ENCODE data around the gene HIPK2. TPM values are rescaled to one million over a fixed set of nuclear protein-coding genes. Genes with fewer than 3 reads are reported as not detected.

The HIPK2 gene
- total RNA-seq, 1 experiment from 2014 or later: 35.2 TPM

- no peak overlapping the region for H3K4me3 ChIP-seq
- no TSS peak for BruUV-seq (replicated peaks)
- CTCF ChIA-PET: no interaction called here
- POLR2A ChIA-PET (ENCODE audit: unreplicated experiment): interaction anchor here (0.6 to 0.9 kb wide), 2 partner anchors 61 to 155 kb away, joined by 3 to 4 read pairs; no protein-coding TSS in a partner anchor
- no peak overlapping the region for H3K4me2 ChIP-seq
- no peaks in the 10 kb centered on the region for H3F3A ChIP-seq (ENCODE audit: insufficient read depth, low read depth)
- DNase-seq: no peak
- no peaks in the 10 kb centered on the region for H3K36me3 ChIP-seq (ENCODE audit: low read depth)
- H3K79me2 ChIP-seq (ENCODE audit: low read depth): no peaks in the 10 kb centered on the region
- peaks cover 53% of the 10 kb centered on the region for H3K27me3 ChIP-seq (ENCODE audit: insufficient read depth, low read depth)
- no peaks in the 10 kb centered on the region for H4K20me1 ChIP-seq (ENCODE audit: insufficient read depth)
- no peak overlapping the region for H2AFZ ChIP-seq
- H3K9me3 ChIP-seq (ENCODE audit: insufficient read depth, low read depth): no peaks in the 10 kb centered on the region
- H3K9me2 ChIP-seq (ENCODE audit: insufficient read depth): no peaks in the 10 kb centered on the region
- intact Hi-C loops (cut with micrococcal nuclease; ENCODE audit: unreplicated experiment): no loop called here
- no peak for TF ChIP-seq EZH2 (IDR thresholded peaks at IDR 0.05; ENCODE audit: low read depth)
- TF ChIP-seq, protein P1, sequence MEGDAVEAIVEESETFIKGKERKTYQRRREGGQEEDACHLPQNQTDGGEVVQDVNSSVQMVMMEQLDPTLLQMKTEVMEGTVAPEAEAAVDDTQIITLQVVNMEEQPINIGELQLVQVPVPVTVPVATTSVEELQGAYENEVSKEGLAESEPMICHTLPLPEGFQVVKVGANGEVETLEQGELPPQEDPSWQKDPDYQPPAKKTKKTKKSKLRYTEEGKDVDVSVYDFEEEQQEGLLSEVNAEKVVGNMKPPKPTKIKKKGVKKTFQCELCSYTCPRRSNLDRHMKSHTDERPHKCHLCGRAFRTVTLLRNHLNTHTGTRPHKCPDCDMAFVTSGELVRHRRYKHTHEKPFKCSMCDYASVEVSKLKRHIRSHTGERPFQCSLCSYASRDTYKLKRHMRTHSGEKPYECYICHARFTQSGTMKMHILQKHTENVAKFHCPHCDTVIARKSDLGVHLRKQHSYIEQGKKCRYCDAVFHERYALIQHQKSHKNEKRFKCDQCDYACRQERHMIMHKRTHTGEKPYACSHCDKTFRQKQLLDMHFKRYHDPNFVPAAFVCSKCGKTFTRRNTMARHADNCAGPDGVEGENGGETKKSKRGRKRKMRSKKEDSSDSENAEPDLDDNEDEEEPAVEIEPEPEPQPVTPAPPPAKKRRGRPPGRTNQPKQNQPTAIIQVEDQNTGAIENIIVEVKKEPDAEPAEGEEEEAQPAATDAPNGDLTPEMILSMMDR (conservative IDR thresholded peaks at IDR 0.05): no peak
- no peaks in the 10 kb centered on the region for H3K4me1 ChIP-seq (replicated peaks; ENCODE audit: insufficient read depth)
- no peak overlapping the region for H3K27ac ChIP-seq
These were observed 245.1 kb downstream of the HIPK2 start for GRCh38 chr7:139532636-139533155.

DNA sequence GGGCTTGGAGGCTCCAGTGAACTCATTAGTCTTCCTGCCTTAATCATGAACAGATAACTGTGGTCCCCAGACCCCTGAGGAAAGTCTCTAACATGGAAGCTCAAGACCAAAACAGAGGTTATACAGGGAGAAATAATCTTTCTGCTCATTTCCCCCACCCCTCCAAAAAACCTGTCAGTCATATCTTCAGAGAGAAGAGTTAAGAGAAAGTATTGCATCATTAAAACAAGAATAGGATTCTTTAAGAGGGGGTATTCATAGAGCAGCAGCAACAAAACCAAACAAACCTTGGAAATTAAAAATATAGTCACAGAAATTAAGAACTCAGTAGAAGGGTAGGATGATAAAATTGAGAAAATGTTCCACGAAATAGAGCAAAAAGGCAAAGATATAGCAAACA is 246.7 kb downstream of the HIPK2 start:
- Histone ChIP-seq H3F3A (ENCODE audit: insufficient read depth, low read depth) (no peaks in the 10 kb centered on the region), H3K4me3 (no peak overlapping the region), H3K79me2 (ENCODE audit: low read depth) (no peaks in the 10 kb centered on the region), H3K27me3 (ENCODE audit: insufficient read depth, low read depth) (peaks cover 57% of the 10 kb centered on the region), H4K20me1 (ENCODE audit: insufficient read depth) (no peaks in the 10 kb centered on the region), H3K27ac (no peak overlapping the region), H3K9me2 (ENCODE audit: insufficient read depth) (no peaks in the 10 kb centered on the region), H2AFZ (no peak overlapping the region), H3K4me1 (replicated peaks; ENCODE audit: insufficient read depth) (no peaks in the 10 kb centered on the region), H3K36me3 (ENCODE audit: low read depth) (no peaks in the 10 kb centered on the region), H3K4me2 (no peak overlapping the region), H3K9me3 (ENCODE audit: insufficient read depth, low read depth) (no peaks in the 10 kb centered on the region)
- CTCF ChIA-PET: no interaction called here
- intact Hi-C loops (cut with micrococcal nuclease; ENCODE audit: unreplicated experiment): no loop called here
- no peak for DNase-seq
- BruUV-seq (replicated peaks): no TSS peak
- TF ChIP-seq, protein P1 (conservative IDR thresholded peaks at IDR 0.05): no peak
- TF ChIP-seq EZH2 (IDR thresholded peaks at IDR 0.05; ENCODE audit: low read depth): no peak
- POLR2A ChIA-PET (ENCODE audit: unreplicated experiment): no interaction called here

GRCh38 chr7:139526578-139527544 is 250.9 kb downstream of the HIPK2 start:
- Histone ChIP-seq H4K20me1 (ENCODE audit: insufficient read depth) (no peaks in the 10 kb centered on the region), H3K9me2 (ENCODE audit: insufficient read depth) (no peaks in the 10 kb centered on the region), H3K27me3 (ENCODE audit: insufficient read depth, low read depth) (peaks cover 19% of the 10 kb centered on the region), H3K79me2 (ENCODE audit: low read depth) (no peaks in the 10 kb centered on the region), H3K27ac (no peak overlapping the region), H3K4me3 (no peak overlapping the region), H3K36me3 (ENCODE audit: low read depth) (no peaks in the 10 kb centered on the region), H2AFZ (no peak overlapping the region), H3F3A (ENCODE audit: insufficient read depth, low read depth) (no peaks in the 10 kb centered on the region), H3K9me3 (ENCODE audit: insufficient read depth, low read depth) (no peaks in the 10 kb centered on the region), H3K4me1 (replicated peaks; ENCODE audit: insufficient read depth) (no peaks in the 10 kb centered on the region), H3K4me2 (no peak overlapping the region)
- TF ChIP-seq, protein P1 (conservative IDR thresholded peaks at IDR 0.05): no peak
- TF ChIP-seq EZH2 (IDR thresholded peaks at IDR 0.05; ENCODE audit: low read depth): no peak
- ChIA-PET POLR2A (ENCODE audit: unreplicated experiment) (no interaction called here), CTCF (no interaction called here)
- no TSS peak for BruUV-seq (replicated peaks)
- DNase-seq: peak in 1 of 2 experiments; percentile 21
- intact Hi-C loops (cut with micrococcal nuclease; ENCODE audit: unreplicated experiment): no loop called here
